Activated gamma-delta T cell treated with Interleukin-2 at 50 U/mL for 16 hours (primary cell): Measurements from ENCODE around the gene UTP18.
"Not testable (repeated sequence)": the region's sequence is repeated elsewhere in the genome, so short reads cannot be mapped to it uniquely, and the experiment has no call there.

Experiments used
- DNase-seq: peaks from one replicate; pipeline ENCODE4 v3.0.0-alpha.2; 2020

Gene UTP18

GRCh38 chr17:51260237-51261023 is at the start of gene UTP18:
UTP18 (plus strand) TSS chr17:51260546; CDS start chr17:51260585, 39 bp downstream.
- peak; percentile 96 for DNase-seq

GRCh38 chr17:51214920-51215319 is 45.4 kb upstream of the UTP18 start:
- DNase-seq: no peak

DNA sequence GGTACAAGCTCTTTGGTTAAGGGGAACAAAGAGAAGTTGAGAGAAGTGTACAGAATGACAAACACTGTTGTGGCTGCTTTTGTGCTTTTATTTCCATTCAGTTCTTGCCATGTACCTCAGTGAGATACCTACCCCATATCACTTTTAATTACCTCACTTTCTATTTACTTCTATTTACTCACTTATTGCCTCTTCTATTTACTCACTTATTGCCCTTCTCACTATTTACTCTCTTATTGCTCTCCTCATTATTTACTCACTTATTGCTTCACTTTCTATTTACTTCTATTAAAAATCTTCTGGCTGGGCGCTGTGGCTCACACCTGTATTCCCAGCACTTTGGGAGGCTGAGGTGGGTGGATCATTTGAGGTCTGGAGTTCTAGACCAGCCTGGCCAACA is 42.4 kb upstream of the UTP18 start:
- no peak for DNase-seq

GRCh38 chr17:51221322-51221721 is 39.0 kb upstream of the UTP18 start:
- DNase-seq: no peak

- no peak for DNase-seq
Measured at GRCh38 chr17:51224402-51225262, 35.7 kb upstream of the UTP18 start.

DNA sequence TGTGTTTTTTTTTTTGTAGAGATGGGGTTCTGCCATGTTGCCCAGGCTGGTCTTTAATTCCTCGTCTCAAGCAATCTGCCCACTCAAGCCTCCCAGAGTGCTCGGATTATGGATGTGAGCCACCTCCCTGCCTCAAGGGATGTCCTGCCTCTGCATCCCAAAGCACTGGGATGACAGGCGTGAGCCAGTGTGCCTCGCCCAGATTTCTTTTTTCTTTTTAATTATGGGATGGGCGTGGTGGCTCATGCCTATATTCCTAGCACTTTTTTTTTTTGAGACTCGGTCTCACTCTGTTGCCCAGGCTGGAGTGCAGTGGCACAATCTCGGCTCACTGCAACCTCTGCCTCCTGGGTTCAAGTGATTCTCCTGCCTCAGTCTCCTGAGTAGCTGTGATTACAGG is 34.8 kb upstream of the UTP18 start:
- DNase-seq: not testable (repeated sequence)

- no peak for DNase-seq
Measured at GRCh38 chr17:51228161-51228560, 32.2 kb upstream of the UTP18 start.

DNA sequence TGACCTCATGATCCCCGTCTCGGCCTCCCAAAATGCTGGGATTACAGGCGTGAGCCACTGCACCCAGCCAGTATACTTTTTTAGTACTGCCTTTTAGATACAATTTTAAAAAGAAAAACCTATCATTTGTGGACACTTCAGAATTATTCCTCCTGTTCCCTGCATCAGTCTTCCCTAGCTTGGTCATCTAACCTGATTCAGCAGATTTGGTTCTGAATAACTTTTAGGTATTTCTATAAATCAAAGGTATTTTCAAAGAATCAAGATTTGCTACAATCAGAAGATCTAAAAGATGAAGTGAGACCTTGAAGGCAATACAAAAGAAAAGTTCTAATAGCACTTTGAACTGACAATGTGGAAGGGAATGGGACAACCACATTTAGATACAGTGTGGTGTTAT is 30.5 kb upstream of the UTP18 start:
- DNase-seq: no peak

- DNase-seq: no peak
Measured at GRCh38 chr17:51230306-51230705, 30.0 kb upstream of the UTP18 start.

DNA sequence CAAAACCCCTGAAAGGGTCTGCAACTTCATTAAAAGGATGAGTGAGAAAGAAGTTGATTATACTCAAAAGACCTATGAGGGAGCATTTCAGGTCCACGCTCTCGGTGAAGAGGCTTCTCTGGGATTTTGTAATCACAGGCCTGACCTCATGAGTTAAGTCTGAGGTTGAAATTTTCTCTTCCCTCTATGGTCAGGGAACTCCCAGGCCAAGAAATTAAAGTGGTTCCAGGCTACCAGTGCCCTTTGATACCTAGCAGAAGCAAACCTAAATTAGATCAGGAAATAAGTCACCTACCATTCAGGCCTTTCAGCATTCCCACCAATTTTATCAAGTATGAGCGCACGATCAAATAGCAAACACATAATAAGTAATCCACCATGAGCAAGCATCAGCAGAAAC is 28.3 kb upstream of the UTP18 start:
- no peak for DNase-seq

DNA sequence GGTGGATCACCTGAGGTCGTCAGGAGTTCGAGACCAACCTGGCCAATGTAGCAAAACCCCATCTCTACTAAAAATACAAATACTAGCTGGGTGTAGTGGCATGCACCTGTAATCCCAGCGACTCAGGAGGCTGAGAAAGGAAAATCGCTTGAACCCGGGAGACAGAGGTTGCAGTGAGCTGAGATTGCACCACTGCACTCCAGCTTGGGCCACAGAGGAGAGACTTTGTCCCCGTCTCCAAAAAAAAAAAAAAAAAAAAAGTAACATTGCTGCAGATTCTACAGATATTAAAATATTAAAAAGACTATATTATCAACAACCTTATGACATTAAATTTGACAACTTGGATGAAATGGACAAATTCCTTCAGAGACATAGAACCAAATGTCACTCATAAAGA is 26.2 kb upstream of the UTP18 start:
- DNase-seq: no peak

GRCh38 chr17:51238255-51238887 is 22.0 kb upstream of the UTP18 start:
- DNase-seq: no peak

DNA sequence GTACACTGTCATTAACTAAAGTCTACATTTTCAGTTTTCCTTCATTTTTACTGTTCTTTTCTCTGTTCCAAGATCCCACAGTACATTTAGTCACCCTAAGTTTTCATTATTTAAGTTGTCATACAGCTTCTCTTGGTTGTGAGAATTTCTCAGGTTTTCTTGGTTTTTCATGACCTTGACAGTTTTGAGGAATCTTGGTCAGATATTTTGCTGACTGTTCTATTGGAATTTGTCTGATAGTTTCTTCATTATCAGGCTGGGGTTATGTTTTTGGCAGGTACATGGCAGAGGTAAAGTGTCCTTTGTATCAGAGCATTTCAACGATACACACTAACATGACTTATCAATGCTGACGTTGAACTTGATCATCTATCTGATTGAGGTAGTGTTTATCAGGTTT is 20.1 kb upstream of the UTP18 start:
- no peak for DNase-seq

DNA sequence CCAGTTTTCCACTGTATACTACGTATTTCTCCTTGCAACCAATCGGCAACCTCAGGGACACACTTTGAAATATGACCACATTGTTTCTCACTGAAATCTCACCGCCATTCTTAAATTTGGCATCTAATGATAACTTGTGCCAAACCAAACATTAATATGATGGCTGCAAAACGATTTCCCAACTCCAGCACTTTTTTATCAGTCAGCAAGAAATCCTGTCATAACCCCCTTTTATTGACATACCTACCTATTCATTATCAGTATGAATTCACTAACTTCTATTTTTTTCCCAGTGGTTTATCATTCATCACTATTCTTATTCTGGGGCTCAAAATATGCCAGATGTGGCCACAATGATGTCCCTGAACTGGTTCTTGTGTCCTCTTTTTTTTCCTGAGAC is 16.3 kb upstream of the UTP18 start:
- DNase-seq: no peak

GRCh38 chr17:51245535-51245934 is 14.8 kb upstream of the UTP18 start:
- DNase-seq: no peak

GRCh38 chr17:51250314-51250840 is 10.0 kb upstream of the UTP18 start:
- no peak for DNase-seq

DNA sequence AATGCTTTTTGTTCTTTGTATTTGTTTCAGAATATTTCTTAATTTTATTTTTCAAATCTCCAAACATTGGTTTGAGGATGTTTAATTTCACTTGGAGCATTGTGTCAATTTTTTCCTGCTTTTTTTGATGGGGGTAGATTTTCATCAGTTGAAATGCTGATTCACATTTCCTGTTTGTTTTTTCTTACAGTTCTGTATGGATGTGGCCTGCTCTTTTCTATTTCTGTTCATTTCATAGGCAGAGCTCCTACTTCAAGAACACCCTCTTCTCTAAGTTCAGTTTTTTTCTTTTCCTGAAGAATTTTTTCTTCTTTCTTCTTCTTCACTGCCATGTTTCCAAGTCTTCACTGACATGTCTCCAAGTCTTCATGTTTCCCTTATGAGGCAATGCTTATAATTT is 9.3 kb upstream of the UTP18 start:
- DNase-seq: no peak

DNA sequence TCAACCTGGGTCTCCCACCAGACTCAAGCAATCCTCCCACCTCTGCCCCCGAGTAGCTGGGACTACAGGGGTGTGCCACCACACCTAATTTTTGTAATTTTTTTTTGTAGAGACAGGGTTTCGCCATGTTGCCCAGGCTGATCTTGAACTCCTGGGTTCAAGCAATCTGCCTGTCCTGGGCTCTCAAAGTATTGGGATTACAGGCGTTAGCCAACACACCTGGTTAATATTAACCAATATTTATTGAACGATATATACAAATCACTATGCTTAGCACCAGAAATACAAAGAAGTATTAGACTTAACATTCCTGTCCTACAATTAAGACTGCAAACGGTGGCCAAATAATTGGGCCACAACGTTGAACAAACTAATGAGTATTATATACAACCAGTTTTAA is 4.7 kb upstream of the UTP18 start:
- no peak for DNase-seq

DNA sequence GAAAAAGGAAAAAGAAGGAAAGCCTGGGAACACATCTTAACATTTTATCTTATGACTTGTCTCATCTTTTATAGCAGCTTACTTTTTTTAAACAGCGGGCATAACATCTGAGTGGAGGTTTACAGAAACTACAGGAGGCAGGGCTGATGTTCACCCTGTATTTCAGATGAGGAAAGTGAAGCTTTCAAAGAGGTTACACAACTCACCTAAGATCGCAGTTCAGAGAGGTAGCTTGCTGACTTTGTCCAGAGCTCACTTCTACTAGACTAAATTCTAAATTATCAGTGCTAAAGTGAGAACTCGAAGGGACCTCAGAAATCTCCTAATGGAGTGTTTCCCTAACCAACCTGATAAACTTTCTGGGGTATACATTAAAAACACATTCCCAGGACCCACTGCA is 4.2 kb upstream of the UTP18 start:
- DNase-seq: no peak

DNA sequence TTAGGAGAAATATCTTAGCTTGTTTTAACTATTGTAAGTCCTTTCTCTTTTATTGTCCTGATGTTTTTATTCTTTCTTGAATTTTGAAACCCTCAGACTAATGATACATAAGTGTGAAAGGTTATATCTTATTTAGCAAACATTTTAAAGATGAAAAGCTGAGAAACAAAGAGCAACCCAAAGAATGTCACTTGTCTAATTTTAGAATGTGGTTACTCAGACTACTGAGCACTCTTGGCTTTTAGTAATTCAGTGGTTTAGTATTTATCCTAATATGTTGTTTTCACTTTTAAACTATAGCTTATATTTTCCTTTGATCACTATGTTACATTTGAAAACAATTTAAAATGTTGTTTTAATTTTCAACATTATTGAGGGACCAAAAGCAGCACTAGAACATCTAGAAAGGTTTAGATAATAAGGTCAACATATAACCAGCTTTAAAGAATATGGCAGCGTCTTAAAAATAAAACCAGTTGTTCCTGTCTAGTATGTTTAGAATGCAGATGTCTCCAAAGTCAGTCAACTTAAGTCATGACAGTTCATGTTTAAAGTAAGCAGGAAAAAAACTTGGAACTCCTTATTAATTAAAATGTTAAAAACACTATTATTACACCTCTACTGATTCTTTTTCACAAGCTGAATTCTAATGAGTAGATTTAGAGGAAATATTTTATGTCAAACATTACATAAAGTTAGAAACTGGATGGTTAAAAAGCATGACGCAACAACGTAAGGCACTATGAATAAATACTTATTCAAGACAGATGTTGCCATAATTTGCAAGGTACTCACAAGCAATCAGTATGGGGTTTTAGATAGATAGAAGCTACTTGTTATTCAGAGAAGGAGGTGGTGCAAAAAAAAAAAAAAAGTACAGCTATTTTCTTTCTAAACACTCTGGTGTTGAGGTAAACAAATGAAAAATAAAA is 2.9 kb upstream of the UTP18 start:
- DNase-seq: no peak

DNA sequence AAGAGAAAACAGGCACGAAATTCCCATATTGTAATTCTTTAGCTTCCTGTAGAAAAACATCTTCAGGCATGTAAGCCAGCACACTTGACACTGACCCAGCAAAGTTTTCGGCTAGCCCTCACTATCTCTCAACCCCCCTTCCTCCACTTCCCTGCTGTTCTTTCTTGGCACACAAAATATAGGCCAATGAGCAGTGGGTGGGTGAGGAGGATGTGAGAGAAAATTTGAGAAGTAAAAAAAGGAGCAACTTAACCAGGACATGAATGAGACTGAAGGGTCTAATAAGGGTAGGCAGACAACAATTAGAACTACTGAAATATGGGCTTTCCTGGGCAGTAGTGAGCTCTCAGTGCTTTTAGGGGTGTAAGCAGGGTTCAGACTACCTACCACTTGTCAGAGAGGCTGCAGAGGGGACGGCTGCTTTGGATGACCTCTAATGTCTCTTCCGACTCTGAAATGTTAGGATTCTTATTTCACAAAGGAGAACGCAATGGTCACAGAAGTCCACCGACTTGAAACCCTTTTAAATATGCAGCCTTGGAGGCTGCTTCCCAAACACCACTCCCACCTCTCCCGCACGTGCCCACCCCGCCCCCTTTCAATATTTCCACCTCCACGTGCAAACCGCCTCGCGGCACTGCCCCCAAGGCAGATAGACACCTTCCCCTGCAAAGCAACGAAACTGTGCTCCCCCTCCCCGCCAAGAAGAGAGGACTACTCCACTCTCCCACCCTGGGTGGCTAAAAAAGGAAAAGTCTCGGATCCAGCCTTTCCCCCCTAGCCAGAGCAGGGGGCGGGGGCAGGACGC is 1.4 kb upstream of the UTP18 start:
- DNase-seq: no peak
